Activated T-helper 1 cell treated with Interleukin-2 at 50 U/mL for 16 hours (primary cell): ENCODE results near the gene ESPNL.

Experiments used
- DNase-seq: peaks from one replicate; pipeline ENCODE4 v3.0.0-alpha.2; 2020; ENCODE audit warnings: low read depth

ESPNL gene

DNA sequence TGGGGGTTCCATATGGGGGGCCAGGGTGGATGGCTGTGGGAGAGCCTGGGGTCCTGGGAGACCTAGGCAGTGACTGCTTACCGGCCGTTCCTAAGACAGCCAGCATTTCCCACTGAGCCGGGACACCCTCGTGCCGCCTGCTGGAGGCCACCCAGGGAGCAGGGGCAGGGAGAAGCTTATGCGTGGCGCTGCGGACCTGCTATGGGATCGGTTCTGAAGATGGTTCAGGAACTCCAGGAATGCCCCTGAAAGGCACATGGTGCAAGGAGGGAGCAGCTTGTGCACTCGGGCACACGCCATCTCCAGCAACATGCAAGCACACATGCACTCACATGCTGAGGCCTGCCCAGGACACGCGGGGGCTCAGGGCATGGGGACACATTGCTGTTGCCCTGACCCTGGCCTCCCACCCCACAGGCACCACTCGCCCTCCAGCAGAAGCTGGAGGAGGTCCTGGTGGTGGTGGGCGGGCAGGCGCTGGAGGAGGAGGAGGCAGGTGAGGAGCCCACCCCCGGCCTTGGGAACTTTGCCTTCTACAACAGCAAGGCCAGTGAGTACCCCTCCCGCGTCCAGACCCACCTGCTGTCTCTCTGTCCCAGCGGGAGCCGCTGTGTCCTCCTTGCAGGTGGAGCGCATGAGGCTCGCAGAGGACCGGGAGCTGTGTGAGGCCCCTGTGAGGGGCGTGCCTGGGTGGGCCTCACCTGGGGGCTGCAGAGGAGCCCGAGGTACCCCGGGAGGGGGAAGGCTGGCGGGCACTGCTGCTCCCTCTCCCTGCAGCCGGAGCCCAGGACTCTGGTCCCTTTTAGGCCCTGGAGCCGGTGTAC is 42.5 kb downstream of the ESPNL start:
- DNase-seq: no peak

DNA sequence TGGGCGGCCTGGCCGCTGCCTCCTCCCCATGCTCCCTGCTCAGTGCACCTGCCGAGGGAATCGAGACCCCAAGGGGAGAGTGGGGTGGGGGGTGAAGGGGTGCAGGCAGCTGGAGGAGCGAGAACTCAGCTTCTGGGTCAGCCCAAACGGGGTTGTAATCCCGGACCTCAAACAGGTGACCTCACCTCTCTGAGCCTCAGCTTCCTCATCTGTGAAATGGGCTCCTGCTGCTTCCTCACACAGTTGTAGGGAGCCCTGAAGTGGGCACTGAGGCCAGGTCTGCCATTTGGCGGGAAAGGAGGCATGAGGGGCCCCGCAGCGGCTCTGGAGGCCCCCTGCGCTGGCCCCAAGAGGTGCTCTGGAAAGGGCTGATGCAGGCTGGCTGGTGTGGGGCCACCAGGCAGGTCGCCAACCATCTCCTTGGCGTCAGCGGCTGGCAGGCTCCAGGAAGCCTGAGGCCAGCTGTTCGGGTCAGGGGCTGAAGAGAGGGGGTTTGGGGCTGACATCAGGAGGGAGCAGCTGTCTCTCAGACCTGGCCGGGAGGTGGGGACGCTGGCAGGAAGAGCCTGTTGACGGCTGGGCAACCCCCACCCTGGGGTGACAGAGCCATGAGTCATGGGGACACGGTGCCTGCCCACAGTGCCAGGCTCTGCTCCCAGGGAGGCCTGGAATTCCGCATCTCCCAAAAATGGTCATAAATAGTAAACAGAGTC is 43.3 kb downstream of the ESPNL start:
- DNase-seq: no peak

DNA sequence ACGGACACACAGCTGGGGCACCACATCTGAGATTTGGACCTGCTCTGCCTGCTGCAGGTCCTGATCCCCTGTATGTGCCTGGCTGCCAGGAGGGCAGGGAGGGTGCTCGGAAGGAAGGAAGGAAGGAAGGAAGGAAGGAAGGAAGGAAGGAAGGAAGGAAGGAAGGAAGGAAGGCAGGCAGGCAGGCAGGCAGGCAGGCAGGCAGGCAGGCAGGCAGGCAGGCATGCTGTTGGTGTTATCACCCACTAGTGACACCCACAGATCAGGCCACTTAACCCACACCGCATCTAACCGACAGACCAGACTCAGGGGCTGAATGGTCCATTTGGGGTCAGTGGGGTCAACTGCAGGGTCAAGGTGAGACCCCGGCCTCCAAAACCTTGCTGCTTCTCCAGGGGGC is 44.1 kb downstream of the ESPNL start:
- no peak for DNase-seq

- no peak for DNase-seq
These were observed 44.9 kb downstream of the ESPNL start for GRCh38 chr2:238145046-238145445.

DNA sequence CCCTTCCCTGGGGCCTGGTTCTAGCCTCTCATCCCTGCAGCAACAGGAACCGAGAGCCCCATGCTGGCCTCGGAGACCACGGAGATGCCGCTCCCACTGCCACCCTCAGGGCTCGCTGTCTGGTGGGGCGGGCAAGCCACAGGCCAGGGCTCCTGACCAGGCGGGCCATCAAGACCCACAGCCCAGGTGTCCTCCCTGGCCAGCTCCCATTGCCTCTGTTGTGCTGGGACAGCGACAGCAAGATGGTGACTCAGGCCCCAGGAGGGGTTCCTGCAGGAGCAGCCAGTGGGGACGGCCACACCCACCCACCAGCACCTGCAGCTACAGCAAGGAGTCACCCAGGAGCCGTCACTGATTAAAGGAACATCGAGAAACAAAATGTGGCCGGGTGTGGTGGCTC is 45.7 kb downstream of the ESPNL start:
- no peak for DNase-seq

GRCh38 chr2:238146884-238147544 is 46.9 kb downstream of the ESPNL start:
- DNase-seq: no peak

DNA sequence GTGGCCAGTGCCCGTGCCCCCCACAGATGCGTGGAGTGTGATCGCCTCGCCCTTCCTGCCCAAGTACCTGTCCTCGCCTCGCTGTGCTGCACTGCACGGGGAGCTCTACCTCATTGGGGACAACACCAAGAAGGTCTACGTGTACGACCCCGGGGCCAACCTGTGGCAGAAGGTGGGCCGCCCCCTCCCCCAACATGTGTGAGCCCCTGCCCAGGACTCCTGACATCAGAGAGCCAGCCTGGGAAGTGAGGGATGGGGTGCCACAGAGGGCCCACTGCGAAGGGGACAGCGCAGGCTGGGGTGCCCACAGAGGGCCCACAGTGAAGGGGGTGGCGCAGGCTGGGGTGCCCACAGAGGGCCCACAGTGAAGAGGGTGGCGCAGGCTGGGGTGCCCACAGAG is 48.8 kb downstream of the ESPNL start:
- DNase-seq: no peak

DNA sequence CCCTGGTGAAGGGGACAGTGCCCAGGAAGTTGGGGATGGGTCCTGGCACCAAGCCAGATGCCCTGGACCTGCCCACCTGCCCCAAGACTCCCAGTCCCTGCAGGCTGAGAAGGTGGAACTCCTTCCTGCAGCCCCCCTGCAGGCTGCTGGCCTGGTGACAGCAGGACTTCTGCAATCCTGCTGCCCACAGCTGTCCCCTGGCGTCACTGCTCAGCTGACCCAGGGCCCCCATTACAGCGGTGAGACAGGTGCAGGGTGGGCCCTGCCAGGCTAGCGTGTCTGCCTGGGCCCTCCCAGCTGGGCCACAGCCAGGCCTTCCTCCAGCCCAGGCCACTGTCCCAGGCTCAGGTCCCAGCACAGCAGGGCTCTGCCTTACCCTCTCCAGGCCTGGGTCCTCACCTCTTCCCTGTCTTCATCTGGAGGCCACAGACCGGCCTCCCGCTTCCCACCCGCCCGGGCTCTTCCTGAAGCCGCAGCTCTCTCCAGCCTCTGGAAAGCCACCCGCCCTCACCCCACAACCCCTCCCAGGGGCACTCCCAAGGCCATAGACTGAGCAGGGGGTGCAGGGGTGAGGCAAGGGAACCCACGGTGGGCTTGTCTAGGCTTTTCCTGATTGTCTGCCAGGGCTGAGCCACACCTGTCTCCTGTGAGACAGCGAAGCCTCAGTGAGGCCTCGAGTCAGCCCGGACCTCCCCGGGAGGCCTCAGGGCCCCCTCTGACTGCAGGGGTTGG is 49.9 kb downstream of the ESPNL start:
- no peak for DNase-seq

DNA sequence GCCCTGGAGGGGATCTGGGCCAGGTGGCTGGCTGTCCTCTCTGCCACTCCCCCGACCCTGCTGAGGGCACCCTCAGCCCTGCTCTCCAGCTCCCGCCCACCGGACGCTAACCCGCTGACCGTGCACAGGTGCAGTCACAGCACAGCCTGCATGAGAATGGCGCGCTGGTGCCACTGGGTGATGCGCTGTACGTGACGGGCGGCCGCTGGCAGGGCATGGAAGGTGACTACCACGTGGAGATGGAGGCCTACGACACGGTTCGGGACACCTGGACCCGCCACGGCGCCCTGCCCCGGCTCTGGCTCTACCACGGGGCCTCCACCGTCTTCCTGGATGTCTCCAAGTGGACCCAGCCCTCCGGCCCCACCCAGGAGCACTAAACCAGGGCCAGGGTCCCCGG is 50.5 kb downstream of the ESPNL start:
- no peak for DNase-seq

DNA sequence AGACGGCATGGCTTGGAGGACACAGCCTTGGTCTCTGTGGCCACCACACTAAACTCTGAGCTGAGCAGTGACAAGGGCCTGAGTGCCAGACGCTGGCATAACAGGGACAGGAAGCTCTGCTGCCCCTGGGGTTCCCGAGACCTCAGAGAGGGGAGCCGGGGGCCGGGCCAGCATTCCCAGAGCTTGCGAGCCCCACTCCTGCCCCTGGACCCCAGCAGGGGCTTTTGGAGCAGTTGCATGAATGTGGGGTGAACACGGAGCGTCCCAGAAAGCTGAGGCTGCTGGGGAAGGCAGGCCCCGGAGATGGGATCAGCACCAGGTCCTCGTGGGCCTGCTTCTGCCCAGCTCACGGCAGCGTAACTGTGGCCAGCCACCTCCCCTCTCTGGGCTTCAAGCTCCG is 51.1 kb downstream of the ESPNL start:
- no peak for DNase-seq

- DNase-seq: no peak
These were observed 51.6 kb downstream of the ESPNL start for GRCh38 chr2:238151628-238152235.

GRCh38 chr2:238152771-238153688 is 52.9 kb downstream of the ESPNL start:
- DNase-seq: no peak

DNA sequence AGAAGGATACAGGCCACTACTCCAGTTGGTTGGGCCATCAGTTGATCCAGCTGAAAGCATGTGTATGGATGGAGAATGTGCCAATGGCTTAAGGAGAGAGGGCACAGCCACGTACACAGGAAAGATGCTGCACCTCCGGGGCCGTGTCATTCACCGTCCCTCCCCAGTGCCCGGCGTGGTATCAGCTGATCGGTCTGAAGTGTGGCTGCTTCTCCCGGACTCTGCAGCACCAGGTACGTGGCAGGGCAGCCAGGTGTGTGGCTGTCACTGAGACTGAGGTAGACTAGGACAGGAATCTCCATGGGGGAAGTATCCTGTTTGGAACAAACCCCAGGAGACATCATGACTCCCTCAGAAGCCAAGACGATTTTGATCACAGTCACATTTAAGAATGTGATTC is 54.4 kb downstream of the ESPNL start:
- DNase-seq: no peak

GRCh38 chr2:238155051-238155760 is 55.1 kb downstream of the ESPNL start:
- DNase-seq: no peak

GRCh38 chr2:238155761-238156694 is 55.9 kb downstream of the ESPNL start:
- DNase-seq: no peak

DNA sequence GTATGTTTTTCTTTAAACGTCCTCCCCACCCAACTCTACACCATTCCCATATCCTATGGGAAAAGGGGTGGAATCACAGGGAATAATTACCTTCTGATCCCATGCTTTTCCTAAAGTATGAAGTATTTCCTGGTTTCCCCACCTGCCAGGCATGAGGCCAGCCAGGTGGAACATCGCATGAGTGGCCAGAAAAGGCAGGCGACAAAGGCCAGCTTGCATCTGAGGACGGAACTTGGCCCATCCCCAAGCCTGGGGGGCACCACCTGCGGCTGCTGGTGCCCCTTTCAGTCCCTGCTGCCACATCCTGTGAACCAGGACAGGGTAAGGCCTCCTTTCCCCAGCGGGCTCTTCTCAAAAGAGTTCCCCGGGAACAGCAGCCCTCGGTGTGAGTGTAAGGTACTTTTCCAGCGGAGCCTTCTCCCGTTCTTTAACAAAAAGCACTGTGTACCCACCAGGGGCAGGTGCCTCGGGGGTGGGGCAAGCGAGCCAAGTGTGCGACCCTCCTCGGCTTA is 57.4 kb downstream of the ESPNL start:
- DNase-seq: no peak

DNA sequence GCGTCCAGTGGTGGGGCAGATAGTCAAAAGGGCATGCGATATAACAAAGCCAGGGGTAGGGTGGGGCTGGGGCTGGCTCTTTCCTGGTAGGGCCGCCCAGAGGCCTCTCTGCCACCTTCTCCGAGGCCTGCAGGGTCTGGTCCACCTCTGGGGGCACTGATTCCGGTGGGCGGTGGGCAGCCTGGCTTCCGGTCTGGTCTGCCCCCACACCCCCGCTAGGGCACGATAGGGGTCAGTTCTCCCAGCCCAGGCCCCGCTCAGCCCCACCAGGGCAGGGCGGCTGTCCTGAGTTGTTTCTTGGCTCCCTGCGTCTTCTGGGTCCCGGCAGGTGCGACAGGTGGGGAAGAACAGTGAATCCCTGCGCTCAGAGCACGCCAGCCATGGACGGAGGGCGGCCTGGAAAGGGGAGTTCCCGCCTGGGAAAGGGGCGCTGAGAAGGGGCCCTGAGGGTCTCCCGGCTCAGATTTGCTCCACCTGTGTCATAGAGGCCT is 57.9 kb downstream of the ESPNL start:
- DNase-seq: no peak

DNA sequence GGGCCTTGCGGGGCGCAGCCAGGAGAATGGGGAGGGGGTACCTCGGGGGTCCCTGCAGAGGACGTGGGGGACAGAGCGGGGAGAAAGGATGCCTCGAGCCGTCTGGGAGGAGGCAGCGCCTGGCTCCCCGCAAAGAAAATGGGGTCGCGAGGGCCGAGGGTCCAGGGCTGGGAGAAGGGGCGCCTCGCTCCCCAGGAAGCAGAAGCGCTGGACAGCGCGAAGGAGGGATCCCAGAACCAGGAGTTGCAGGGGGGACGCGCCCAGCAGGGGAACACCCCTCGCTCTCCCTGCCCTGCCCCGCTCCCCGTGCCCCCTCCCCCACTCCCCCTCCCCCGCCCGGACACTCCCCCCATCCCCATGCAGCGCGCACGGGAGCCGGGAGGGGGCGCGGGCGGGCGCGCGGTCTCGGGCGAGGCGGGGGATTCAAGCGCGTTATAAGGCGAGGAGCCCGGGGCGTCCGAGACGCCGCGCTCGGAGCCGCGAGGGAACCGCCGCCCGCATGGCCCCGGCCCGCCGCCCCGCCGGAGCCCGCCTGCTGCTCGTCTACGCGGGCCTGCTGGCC is 58.5 kb downstream of the ESPNL start, which contains the start of gene ERFE:
ERFE (plus strand) TSS at position 462 of the 562 bp plus-strand sequence; CDS start at position 500, 38 bp downstream.
- peak; percentile 13 for DNase-seq
